Myocyte (in vitro differentiated cells): ENCODE measurements around the gene GPR37. TPM values are rescaled to one million over a fixed set of nuclear protein-coding genes. Genes with fewer than 3 reads are reported as not detected.

ENCODE experiments used
- DNase-seq: peaks from one replicate; pipeline ENCODE4 v3.0.0-alpha.2; 2012; ENCODE audit warnings: low read depth
- total RNA-seq: library from RNA; depleted of rRNA; stranded (reverse); fragments of >200 nt; gene quantifications from 2 replicates; pipeline ENCODE4 v1.2.3, GENCODE V29; 2014

Gene GPR37
- total RNA-seq, 1 donor from 2014 or later = 0.62 TPM

- DNase-seq = no peak
These were observed 40.9 kb downstream of the GPR37 start for GRCh38 chr7:124724507-124725192.

GRCh38 chr7:124724079-124724478 is 41.5 kb downstream of the GPR37 start:
- DNase-seq = no peak

- DNase-seq = no peak
These were observed 42.6 kb downstream of the GPR37 start for GRCh38 chr7:124723012-124723411.

GRCh38 chr7:124722292-124722691 is 43.3 kb downstream of the GPR37 start:
- DNase-seq = no peak

GRCh38 chr7:124720195-124720594 is 45.4 kb downstream of the GPR37 start:
- no peak for DNase-seq

GRCh38 chr7:124718032-124718766 is 47.4 kb downstream of the GPR37 start:
- no peak for DNase-seq

- no peak for DNase-seq
These were observed 48.7 kb downstream of the GPR37 start for GRCh38 chr7:124716894-124717293.

- DNase-seq = no peak
These were observed 52.5 kb downstream of the GPR37 start for GRCh38 chr7:124713086-124713485.

- DNase-seq = no peak
These were observed 53.6 kb downstream of the GPR37 start for GRCh38 chr7:124712017-124712416.

GRCh38 chr7:124702385-124702784 is 63.2 kb downstream of the GPR37 start:
- DNase-seq = no peak

- DNase-seq = peak; percentile 3
These were observed 63.6 kb downstream of the GPR37 start for GRCh38 chr7:124701955-124702354.

GRCh38 chr7:124700655-124701054 is 64.9 kb downstream of the GPR37 start:
- no peak for DNase-seq

- no peak for DNase-seq
These were observed 66.6 kb downstream of the GPR37 start for GRCh38 chr7:124698964-124699363.

- DNase-seq = no peak
These were observed 67.8 kb downstream of the GPR37 start for GRCh38 chr7:124697746-124698145.

Other genes starting within 250 kb of the GPR37 start
- gene POT1, start 164.0 kb upstream of the GPR37 start, total RNA-seq = 22.9 and 23.5 TPM in 2 replicates